Gastroesophageal sphincter (tissue), 3 donors: Measurements from ENCODE around the gene C2orf92.

Source experiments
- CTCF ChIP-seq, 4 experiments: fragments of 200-600 bp in 2 of 4; fragments of 450-650 bp in 2 of 4; sonication (generic) in 1 of 4; IDR thresholded peaks; one replicate each; pipeline ENCODE4 v1.5.1; 2017 to 2019; ENCODE audit warnings: antibody characterized with exemption in 4 of 4, mild to moderate bottlenecking in 2 of 4, moderate library complexity in 2 of 4
- EP300 ChIP-seq: sonication (generic); formaldehyde crosslinking; IDR thresholded peaks from one replicate; pipeline ENCODE4 v1.6.1; 2017; ENCODE audit warnings: antibody characterized with exemption, mild to moderate bottlenecking

GRCh38 chr2:97673915-97674283 lies 4.4 kb downstream of the C2orf92 start:
- TF ChIP-seq EP300 (no peak), CTCF (IDR thresholded peaks at IDR 0.05) (no peak)
